HepG2 (cell line): ENCODE results near the gene ASTN2. TPM values are rescaled to one million over a fixed set of nuclear protein-coding genes. Genes with fewer than 3 reads are reported as not detected.

Experiments
- ATAC-seq: fragments of 200-7000 bp; cut with Tn5 transposase; 3 replicates; pipeline ENCODE4 v1.9.1; 2020; ENCODE audit warnings: mild to moderate bottlenecking, moderate library complexity
- BruUV-seq: library from RNA; stranded (reverse); fragments of 400-500 nt; replicated peaks from 2 replicates; lab custom pipeline; 2021; lab: Mats Ljungman, UMichigan
- CTCF ChIA-PET: fragments of 300-600 bp; formaldehyde crosslinking; extraction: SDS; loops from one replicate; lab custom pipeline; 2021; ENCODE audit warnings: low total read pairs, inconsistent platforms, low intra/inter-chr PET ratio; lab: Yijun Ruan, JAX
- POLR2A ChIA-PET: fragments of 350-600 bp; sonication (Branson Sonifier 250); formaldehyde crosslinking; loops from one replicate; lab custom pipeline; 2020; ENCODE audit warnings: antibody characterized with exemption, inconsistent platforms; lab: Yijun Ruan, JAX
- DNase-seq: peaks from one replicate; pipeline ENCODE4 v3.0.0-alpha.2; 2015; ENCODE audit warnings: low spot score
- FAIRE-seq: peaks from 3 replicates; lab custom pipeline; 2011; peaks lifted over from hg19 to GRCh38; lab: Jason Lieb, UNC
- H2AFZ ChIP-seq: one replicate; pipeline ENCODE4 v1.6.1; 2011; ENCODE audit warnings: low read length, inconsistent platforms
- H3K27ac ChIP-seq: fragments of 300-600 bp; 3 replicates; pipeline ENCODE4 v1.8.0; 2011; ENCODE audit warnings: mixed run types, mild to moderate bottlenecking, mixed read lengths, low read length, inconsistent platforms; ENCODE audit not compliant: insufficient read depth; ENCODE audit errors: extremely low read length
- H3K27me3 ChIP-seq, 2 experiments: fragments of 200-600 bp in 1 of 2; 2 replicates in 1 of 2; 3 replicates in 1 of 2; pipeline versions ENCODE4 v1.6.0 to v1.8.0; 2011; ENCODE audit warnings: low read length in 2 of 2, mild to moderate bottlenecking in 2 of 2, moderate library complexity in 2 of 2, inconsistent platforms in 1 of 2; ENCODE audit not compliant: insufficient read depth in 2 of 2, control insufficient read depth in 1 of 2
- H3K36me3 ChIP-seq, 2 experiments: fragments of 200-600 bp in 1 of 2; replicated peaks in 1 of 2; 2 replicates in 1 of 2; 3 replicates in 1 of 2; pipeline versions ENCODE4 v1.5.1 to v1.8.0; 2011; ENCODE audit warnings: low read length in 2 of 2, inconsistent platforms in 1 of 2; ENCODE audit not compliant: insufficient read depth in 2 of 2, control insufficient read depth in 1 of 2
- H3K4me1 ChIP-seq: 2 replicates; pipeline ENCODE4 v1.5.1; 2012; ENCODE audit warnings: low read length, inconsistent platforms; ENCODE audit not compliant: insufficient read depth
- H3K4me2 ChIP-seq: 2 replicates; pipeline ENCODE4 v1.6.0; 2011; ENCODE audit warnings: low read depth, low read length, inconsistent platforms
- H3K4me3 ChIP-seq, 3 experiments: fragments of 200-600 bp in 1 of 3; sonication (generic), shearing (Covaris generic) in 1 of 3; replicated peaks in 1 of 3; 2 replicates each; pipeline ENCODE4 v1.5.1; 2011 to 2016; ENCODE audit warnings: low read length in 3 of 3, inconsistent platforms in 2 of 3, low read depth in 2 of 3, mild to moderate bottlenecking in 2 of 3, control low read depth in 1 of 3, mixed read lengths in 1 of 3; ENCODE audit not compliant: insufficient read depth in 1 of 3
- H3K79me2 ChIP-seq: one replicate; pipeline ENCODE4 v1.6.1; 2011; ENCODE audit warnings: low read length, inconsistent platforms; ENCODE audit not compliant: insufficient read depth
- H3K9ac ChIP-seq: 2 replicates; pipeline ENCODE4 v1.6.0; 2011; ENCODE audit warnings: mild to moderate bottlenecking, low read depth, low read length, inconsistent platforms; ENCODE audit not compliant: insufficient read depth
- H3K9me3 ChIP-seq: 2 replicates; pipeline ENCODE4 v1.5.1; 2012; ENCODE audit warnings: mild to moderate bottlenecking, low read length
- H4K20me1 ChIP-seq: 2 replicates; pipeline ENCODE4 v1.6.0; 2011; ENCODE audit warnings: inconsistent platforms, mild to moderate bottlenecking, low read length, moderate library complexity; ENCODE audit not compliant: insufficient read depth
- HNRNPUL1 ChIP-seq: fragments of 200-400 bp; formaldehyde crosslinking; IDR thresholded peaks from 2 replicates; pipeline ENCODE4 v1.6.1; 2017; ENCODE audit warnings: low read depth, mild to moderate bottlenecking, low read length, moderate library complexity
- NFKB2 ChIP-seq: sonication (generic); formaldehyde crosslinking; IDR thresholded peaks from 2 replicates; pipeline ENCODE4 v1.4.0; 2020; ENCODE audit warnings: missing genetic modification reagents, borderline replicate concordance
- TCF7 ChIP-seq: sonication (generic); IDR thresholded peaks from 2 replicates; pipeline ENCODE4 v1.6.1; 2016; ENCODE audit warnings: antibody characterized with exemption, low read depth
- TEAD2 ChIP-seq: sonication (generic); formaldehyde crosslinking; IDR thresholded peaks from 2 replicates; pipeline ENCODE4 v1.9.0; 2021; ENCODE audit warnings: missing genetic modification reagents
- ZNF280D ChIP-seq: sonication (generic); formaldehyde crosslinking; IDR thresholded peaks from 2 replicates; pipeline ENCODE4 v1.5.1; 2020; ENCODE audit warnings: mild to moderate bottlenecking, missing genetic modification reagents
- ZNF367 ChIP-seq: sonication (generic); formaldehyde crosslinking; IDR thresholded peaks from 2 replicates; pipeline ENCODE4 v1.4.0; 2020; ENCODE audit warnings: missing genetic modification reagents, borderline replicate concordance
- WGBS: methylation state at CpG from one replicate; pipeline ENCODE4 v1.1.6; 2017; ENCODE audit warnings: low lambda C conversion rate; 5-methylcytosine and 5-hydroxymethylcytosine counted together
- in situ Hi-C: cut with HindIII; loops from 2 replicates; pipeline ENCODE4 v1.10.0; 2017; ENCODE audit warnings: low pct_unique_long_range_greater_than_20kb; ENCODE audit not compliant: extremely low pct_ligation_motif_present
- intact Hi-C: fragments of 100-400 bp; cut with micrococcal nuclease; formaldehyde crosslinking; loops from one replicate; pipeline ENCODE4 v1.10.0; 2022; ENCODE audit not compliant: unreplicated experiment
- polyA plus RNA-seq, 8 experiments: library from polyadenylated mRNA; depleted of rRNA in 3 of 8; stranded (reverse) in 7 of 8; unstranded in 1 of 8; fragments of >200 nt; fragmentation: Illumina TruSeq in 4 of 8; extraction: Trizol in 4 of 8; gene quantifications; 2 replicates each; pipeline versions ENCODE4 v1.2.1 to v1.2.3, GENCODE V29; 2011 to 2016; ENCODE audit warnings: low read depth in 4 of 8, missing spikeins in 1 of 8, mixed read lengths in 1 of 8; ENCODE audit not compliant: insufficient read depth in 1 of 8
- total RNA-seq, 5 experiments: library from RNA; depleted of rRNA; stranded (reverse); fragments of >200 nt; fragmentation: Illumina TruSeq; extraction: Trizol; gene quantifications; 2 replicates each; pipeline ENCODE4 v1.2.3, GENCODE V29; 2016; ENCODE audit warnings: low read depth in 1 of 5

Gene ASTN2
- total and polyA plus RNA-seq, 2 of the 13 experiments (the other 11 are each of a cell fraction or from before 2014, with no cell fraction given), result 5.2 to 13.5 TPM

- WGBS, result 4% methylated on average over 3 of the region's 3 CpGs
- BruUV-seq, result no TSS peak
- no peak overlapping the region for H3K4me2 ChIP-seq
- H4K20me1 ChIP-seq, result no peaks in the 10 kb centered on the region
- DNase-seq, result no peak
- no peak for TF ChIP-seq TEAD2
- TF ChIP-seq, all 625 proteins: peak for 0
- no peaks in the 10 kb centered on the region for H3K79me2 ChIP-seq
- H3K4me1 ChIP-seq, result no peaks in the 10 kb centered on the region
- ChIA-PET CTCF (no interaction called here), POLR2A (no interaction called here)
- ATAC-seq (no peak), FAIRE-seq (no peak)
- H3K9me3 ChIP-seq, result no peaks in the 10 kb centered on the region
- no peak overlapping the region for H3K27ac ChIP-seq
- no peak overlapping the region for H2AFZ ChIP-seq
- no peak overlapping the region for H3K4me3 ChIP-seq
- H3K36me3 ChIP-seq, result no peaks in the 10 kb centered on the region
- intact Hi-C loops (no loop called here), in situ Hi-C loops (no loop called here)
- H3K27me3 ChIP-seq, result no peaks in the 10 kb centered on the region
- H3K9ac ChIP-seq, result no peak overlapping the region
These were observed 10.7 kb upstream of the ASTN2 start for GRCh38 chr9:117425566-117425965.

- no peak overlapping the region for H2AFZ ChIP-seq
- BruUV-seq, result no TSS peak
- WGBS, result 0% methylated on average over 1 of the region's 1 CpG
- in situ Hi-C loops, result loop anchor here (25.0 kb wide), 1 partner anchor 687 kb away; no protein-coding TSS in a partner anchor
- no peak overlapping the region for H3K27ac ChIP-seq
- POLR2A ChIA-PET, result no interaction called here
- no peak overlapping the region for H3K4me2 ChIP-seq
- no peaks in the 10 kb centered on the region for H3K27me3 ChIP-seq
- DNase-seq (no peak), ATAC-seq (no peak), FAIRE-seq (no peak)
- no peaks in the 10 kb centered on the region for H3K9me3 ChIP-seq
- no peak for TF ChIP-seq HNRNPUL1
- TF ChIP-seq TCF7, result no peak
- TF ChIP-seq NFKB2 (CRISPR knock-in tag), result no peak
- no peak for TF ChIP-seq ZNF280D (CRISPR knock-in tag)
- no peak for TF ChIP-seq ZNF367 (CRISPR knock-in tag)
- no peak overlapping the region for H3K4me3 ChIP-seq
- no peaks in the 10 kb centered on the region for H4K20me1 ChIP-seq
- H3K36me3 ChIP-seq, result no peaks in the 10 kb centered on the region
- no peak overlapping the region for H3K9ac ChIP-seq
- CTCF ChIA-PET, result no interaction called here
- no peaks in the 10 kb centered on the region for H3K4me1 ChIP-seq
- intact Hi-C loops, result no loop called here
- no peaks in the 10 kb centered on the region for H3K79me2 ChIP-seq
These were observed 9.4 kb upstream of the ASTN2 start for GRCh38 chr9:117424291-117424690.
